GM23338 (cell line): ENCODE results near the gene PXDN. TPM values are rescaled to one million over a fixed set of nuclear protein-coding genes. Genes with fewer than 3 reads are reported as not detected.

Experiments
- ATAC-seq: fragments of 200-7000 bp; cut with Tn5 transposase; 3 replicates; pipeline ENCODE4 v1.9.1; 2020
- DNase-seq: peaks from one replicate; pipeline ENCODE4 v3.0.0-alpha.2; 2015; ENCODE audit warnings: low spot score
- H2AFZ ChIP-seq: fragments of 200-600 bp; sonication (generic); 2 replicates; pipeline ENCODE4 v1.8.0; 2016; ENCODE audit warnings: antibody characterized with exemption, mild to moderate bottlenecking, moderate library complexity
- H3F3A ChIP-seq: fragments of 200-600 bp; sonication (generic); replicated peaks from 2 replicates; pipeline ENCODE4 v1.8.0; 2017; ENCODE audit warnings: antibody characterized with exemption, mixed run types, low read depth
- H3K27ac ChIP-seq: fragments of 200-600 bp; sonication (generic); 2 replicates; pipeline ENCODE4 v1.6.1; 2016; ENCODE audit warnings: low read depth
- H3K27me3 ChIP-seq: fragments of 200-600 bp; sonication (generic); 2 replicates; pipeline ENCODE4 v1.8.0; 2016; ENCODE audit warnings: mild to moderate bottlenecking, mixed run types, moderate library complexity; ENCODE audit not compliant: insufficient read depth
- H3K36me3 ChIP-seq: fragments of 200-600 bp; sonication (generic); 2 replicates; pipeline ENCODE4 v1.8.0; 2016; ENCODE audit warnings: mild to moderate bottlenecking; ENCODE audit not compliant: insufficient read depth
- H3K4me1 ChIP-seq: fragments of 200-600 bp; sonication (generic); 2 replicates; pipeline ENCODE4 v1.8.0; 2016; ENCODE audit warnings: mild to moderate bottlenecking, moderate library complexity; ENCODE audit not compliant: insufficient read depth
- H3K4me2 ChIP-seq: fragments of 200-600 bp; sonication (generic); 2 replicates; pipeline ENCODE4 v1.7.1; 2017; ENCODE audit warnings: mixed run types
- H3K4me3 ChIP-seq: fragments of 200-600 bp; sonication (generic); 2 replicates; pipeline ENCODE4 v1.6.1; 2016; ENCODE audit warnings: mixed run types
- H3K79me2 ChIP-seq: fragments of 200-600 bp; sonication (generic); replicated peaks from 2 replicates; pipeline ENCODE4 v1.8.0; 2017; ENCODE audit warnings: mild to moderate bottlenecking; ENCODE audit not compliant: insufficient read depth
- H3K9me2 ChIP-seq: fragments of 200-600 bp; sonication (generic); 2 replicates; pipeline ENCODE4 v1.8.0; 2017; ENCODE audit not compliant: insufficient read depth
- H4K20me1 ChIP-seq: fragments of 200-600 bp; sonication (generic); replicated peaks from 2 replicates; pipeline ENCODE4 v1.8.0; 2017; ENCODE audit warnings: mild to moderate bottlenecking; ENCODE audit not compliant: insufficient read depth
- H3K27ac Mint-ChIP-seq: 2 replicates; pipeline ENCODE4 v1.8.0; 2020; ENCODE audit warnings: inconsistent platforms, mild to moderate bottlenecking, moderate library complexity, mixed read lengths
- H3K27me3 Mint-ChIP-seq: 3 replicates; pipeline ENCODE4 v1.8.0; 2022; ENCODE audit warnings: low read depth, mild to moderate bottlenecking, moderate library complexity, mixed read lengths, inconsistent platforms; ENCODE audit not compliant: insufficient read depth, poor library complexity
- H3K36me3 Mint-ChIP-seq: 3 replicates; pipeline ENCODE4 v1.8.0; 2021; ENCODE audit warnings: low read depth, mild to moderate bottlenecking, inconsistent platforms, moderate library complexity, mixed read lengths
- H3K4me1 Mint-ChIP-seq: 3 replicates; pipeline ENCODE4 v1.8.0; 2020; ENCODE audit warnings: mild to moderate bottlenecking, inconsistent platforms, mixed read lengths
- H3K4me3 Mint-ChIP-seq: 3 replicates; pipeline ENCODE4 v1.8.0; 2021; ENCODE audit warnings: moderate library complexity, mild to moderate bottlenecking, inconsistent platforms, mixed read lengths
- H3K9me3 Mint-ChIP-seq: 3 replicates; pipeline ENCODE4 v1.8.0; 2020; ENCODE audit warnings: moderate library complexity, mild to moderate bottlenecking, inconsistent platforms, mixed read lengths
- CREB1 ChIP-seq: fragments of 250-450 bp; sonication (Bioruptor Pico); IDR thresholded peaks from 2 replicates; pipeline ENCODE4 v1.5.0; 2020; ENCODE audit warnings: low read depth, mild to moderate bottlenecking, moderate library complexity
- CTCF ChIP-seq, 2 experiments: fragments of 200-600 bp in 1 of 2; sonication (generic) in 1 of 2; conservative IDR thresholded peaks; 2 replicates each; pipeline versions ENCODE4 v1.5.1 to v1.6.1; 2016 to 2017; ENCODE audit warnings: antibody characterized with exemption in 2 of 2, low read depth in 2 of 2, mild to moderate bottlenecking in 2 of 2, moderate library complexity in 1 of 2
- ETS1 ChIP-seq: IDR thresholded peaks from 2 replicates; pipeline ENCODE4 v1.6.1; 2016; ENCODE audit warnings: antibody characterized with exemption
- EZH2 ChIP-seq: fragments of 200-600 bp; sonication (generic); IDR thresholded peaks from one replicate; pipeline ENCODE4 v1.8.0; 2017; ENCODE audit warnings: antibody characterized with exemption, mild to moderate bottlenecking, low read depth; ENCODE audit not compliant: unreplicated experiment
- EZH2phosphoT487 ChIP-seq: fragments of 200-600 bp; sonication (generic); IDR thresholded peaks from one replicate; pipeline ENCODE4 v1.8.1; 2018; ENCODE audit warnings: antibody characterized with exemption; ENCODE audit not compliant: unreplicated experiment
- JUNB ChIP-seq: IDR thresholded peaks from one replicate; pipeline ENCODE4 v1.6.1; 2016; ENCODE audit warnings: antibody characterized with exemption; ENCODE audit not compliant: unreplicated experiment
- NANOG ChIP-seq: IDR thresholded peaks from 2 replicates; pipeline ENCODE4 v1.6.1; 2016; ENCODE audit warnings: antibody characterized with exemption, borderline replicate concordance
- POLR2AphosphoS5 ChIP-seq: IDR thresholded peaks from 2 replicates; pipeline ENCODE4 v1.6.1; 2016; ENCODE audit warnings: antibody characterized with exemption, low read depth
- REST ChIP-seq: IDR thresholded peaks from one replicate; pipeline ENCODE4 v1.6.1; 2018; ENCODE audit warnings: antibody characterized with exemption; ENCODE audit not compliant: unreplicated experiment
- STAT1 ChIP-seq: IDR thresholded peaks from one replicate; pipeline ENCODE4 v1.6.1; 2016; ENCODE audit warnings: antibody characterized with exemption; ENCODE audit not compliant: unreplicated experiment
- ZNF114 ChIP-seq: fragments of 250-450 bp; sonication (Bioruptor Pico); IDR thresholded peaks from 2 replicates; pipeline ENCODE4 v1.5.0; 2020; ENCODE audit warnings: mild to moderate bottlenecking, moderate library complexity
- ZNF331 ChIP-seq: fragments of 250-450 bp; sonication (Bioruptor Pico); IDR thresholded peaks from 2 replicates; pipeline ENCODE4 v1.5.0; 2020; ENCODE audit warnings: low read depth, mild to moderate bottlenecking, moderate library complexity
- ZNF462 ChIP-seq: fragments of 250-450 bp; sonication (Bioruptor Pico); IDR thresholded peaks from 2 replicates; pipeline ENCODE4 v1.5.0; 2020; ENCODE audit warnings: mild to moderate bottlenecking, moderate library complexity
- polyA plus RNA-seq: library from polyadenylated mRNA; unstranded; fragments of >200 nt; fragmentation: Nextera tagmentation; extraction: Ambion mirVana; gene quantifications from 2 replicates; pipeline ENCODE4 v1.2.1, GENCODE V29; 2016
- total RNA-seq: library from RNA; depleted of rRNA; stranded (reverse); fragments of >200 nt; shearing (Covaris generic); gene quantifications from 2 replicates; pipeline ENCODE4 v1.2.3, GENCODE V29; 2014

The PXDN gene
- total and polyA plus RNA-seq, 2 experiments from 2014 or later, result 42.2 to 225 TPM

- no peak overlapping the region for H3K4me3 Mint-ChIP-seq
- Histone ChIP-seq H3K9me2 (no peaks in the 10 kb centered on the region), H3K27ac (no peak overlapping the region), H3K79me2 (no peaks in the 10 kb centered on the region; the same call in 1 of the 2 replicates), H3K4me2 (no peak overlapping the region), H3K4me3 (no peak overlapping the region), H4K20me1 (no peaks in the 10 kb centered on the region), H3K36me3 (peaks cover 20% of the 10 kb centered on the region), H3K27me3 (no peaks in the 10 kb centered on the region), H3F3A (peaks cover 6% of the 10 kb centered on the region; the same call in 1 of the 2 replicates), H3K4me1 (no peaks in the 10 kb centered on the region), H2AFZ (no peak overlapping the region)
- H3K9me3 Mint-ChIP-seq, result no peaks in the 10 kb centered on the region; the same call in 2 of the 3 replicates
- DNase-seq (no peak), ATAC-seq (no peak)
- TF ChIP-seq ZNF331 (no peak), ZNF114 (CRISPR knock-in tag) (no peak), ETS1 (no peak), EZH2phosphoT487 (no peak), JUNB (no peak), ZNF462 (CRISPR knock-in tag) (no peak), STAT1 (no peak), POLR2AphosphoS5 (no peak), EZH2 (no peak), REST (no peak), CTCF (conservative IDR thresholded peaks at IDR 0.05; ENCODE audit: low read depth in 2 of 2) (no peak), NANOG (no peak), CREB1 (CRISPR knock-in tag) (no peak)
- no peak overlapping the region for H3K27ac Mint-ChIP-seq
- H3K4me1 Mint-ChIP-seq, result no peaks in the 10 kb centered on the region
- peaks cover 49% of the 10 kb centered on the region for H3K36me3 Mint-ChIP-seq
- peaks cover 5% of the 10 kb centered on the region for H3K27me3 Mint-ChIP-seq
Measured at GRCh38 chr2:1676913-1677820, 67.1 kb downstream of the PXDN start.
